Measurements from ENCODE around the gene PLEKHA7. TPM values are rescaled to one million over a fixed set of nuclear protein-coding genes. Genes with fewer than 3 reads are reported as not detected.

The PLEKHA7 gene
- total RNA-seq, 6 donors from 2014 or later: 27.5 to 87.0 (median 48.6) TPM

- Histone ChIP-seq H3K27ac (no peak overlapping the region), H3K4me1 (no peaks in the 10 kb centered on the region), H3K36me3 (peaks cover 0 to 8% (median 2%) of the 10 kb centered on the region in 4 donors), H3K4me3 (no peak overlapping the region), H3K27me3 (no peaks in the 10 kb centered on the region), H3K9me3 (no peaks in the 10 kb centered on the region)
- DNase-seq (no peak), ATAC-seq (ENCODE audit: low FRiP score in 2 of 2) (no peak)
- TF ChIP-seq CTCF (IDR thresholded peaks at IDR 0.05): no peak
- TF ChIP-seq POLR2AphosphoS5 (IDR thresholded peaks at IDR 0.05): no peak
- no peak for TF ChIP-seq POLR2A (IDR thresholded peaks at IDR 0.05)
- no peak for TF ChIP-seq EP300 (IDR thresholded peaks at IDR 0.05)
Observed at GRCh38 chr11:16843294-16843693, 170.9 kb downstream of the PLEKHA7 start.

- Histone ChIP-seq H3K27me3 (no peaks in the 10 kb centered on the region), H3K4me1 (no peaks in the 10 kb centered on the region), H3K27ac (no peak overlapping the region), H3K36me3 (peaks cover 0 to 8% (median 2%) of the 10 kb centered on the region in 4 donors), H3K4me3 (no peak overlapping the region), H3K9me3 (no peaks in the 10 kb centered on the region)
- DNase-seq: no peak
- ATAC-seq (ENCODE audit: low FRiP score in 2 of 2): no peak
- WGBS, 2 donors: 80 to 83% methylated on average over 2 to 4 of the region's 4 CpGs
- TF ChIP-seq EP300 (IDR thresholded peaks at IDR 0.05) (no peak), POLR2A (IDR thresholded peaks at IDR 0.05) (no peak), CTCF (IDR thresholded peaks at IDR 0.05) (no peak)
Observed at GRCh38 chr11:16841984-16842383, 172.2 kb downstream of the PLEKHA7 start.

GRCh38 chr11:16841481-16841880 lies 172.7 kb downstream of the PLEKHA7 start:
- DNase-seq (no peak), ATAC-seq (ENCODE audit: low FRiP score in 2 of 2) (no peak)
- 90 to 96% methylated on average over 8 to 9 of the region's 9 CpGs for WGBS, 2 donors
- Histone ChIP-seq H3K4me1 (no peaks in the 10 kb centered on the region), H3K27me3 (no peaks in the 10 kb centered on the region), H3K36me3 (peaks cover 0 to 8% (median 2%) of the 10 kb centered on the region in 4 donors), H3K9me3 (no peaks in the 10 kb centered on the region), H3K27ac (no peak overlapping the region), H3K4me3 (no peak overlapping the region)
- no peak for TF ChIP-seq POLR2A (IDR thresholded peaks at IDR 0.05)
- TF ChIP-seq POLR2AphosphoS5 (IDR thresholded peaks at IDR 0.05): no peak
- no peak for TF ChIP-seq EP300 (IDR thresholded peaks at IDR 0.05)
- TF ChIP-seq CTCF (IDR thresholded peaks at IDR 0.05): no peak

- no peak overlapping the region for H3K27ac ChIP-seq
Observed at GRCh38 chr11:16840951-16841350, 173.3 kb downstream of the PLEKHA7 start.

More at GRCh38 chr11:16840951-16841350, 173.3 kb downstream of the PLEKHA7 start:
- no peak for TF ChIP-seq POLR2AphosphoS5 (IDR thresholded peaks at IDR 0.05)
- TF ChIP-seq CTCF (IDR thresholded peaks at IDR 0.05): no peak
- TF ChIP-seq EP300 (IDR thresholded peaks at IDR 0.05): no peak
- TF ChIP-seq POLR2A (IDR thresholded peaks at IDR 0.05): no peak
- Histone ChIP-seq H3K36me3 (peaks cover 0 to 8% (median 2%) of the 10 kb centered on the region in 4 donors), H3K4me1 (no peaks in the 10 kb centered on the region), H3K9me3 (no peaks in the 10 kb centered on the region), H3K4me3 (no peak overlapping the region), H3K27me3 (no peaks in the 10 kb centered on the region)
- ATAC-seq (ENCODE audit: low FRiP score in 2 of 2): no peak
- no peak for DNase-seq
- 83 to 89% methylated on average over 2 of the region's 2 CpGs for WGBS, 2 donors

Data from upper lobe of left lung (tissue), 6 donors.